Measurements from ENCODE around the gene AGRN.

DNA sequence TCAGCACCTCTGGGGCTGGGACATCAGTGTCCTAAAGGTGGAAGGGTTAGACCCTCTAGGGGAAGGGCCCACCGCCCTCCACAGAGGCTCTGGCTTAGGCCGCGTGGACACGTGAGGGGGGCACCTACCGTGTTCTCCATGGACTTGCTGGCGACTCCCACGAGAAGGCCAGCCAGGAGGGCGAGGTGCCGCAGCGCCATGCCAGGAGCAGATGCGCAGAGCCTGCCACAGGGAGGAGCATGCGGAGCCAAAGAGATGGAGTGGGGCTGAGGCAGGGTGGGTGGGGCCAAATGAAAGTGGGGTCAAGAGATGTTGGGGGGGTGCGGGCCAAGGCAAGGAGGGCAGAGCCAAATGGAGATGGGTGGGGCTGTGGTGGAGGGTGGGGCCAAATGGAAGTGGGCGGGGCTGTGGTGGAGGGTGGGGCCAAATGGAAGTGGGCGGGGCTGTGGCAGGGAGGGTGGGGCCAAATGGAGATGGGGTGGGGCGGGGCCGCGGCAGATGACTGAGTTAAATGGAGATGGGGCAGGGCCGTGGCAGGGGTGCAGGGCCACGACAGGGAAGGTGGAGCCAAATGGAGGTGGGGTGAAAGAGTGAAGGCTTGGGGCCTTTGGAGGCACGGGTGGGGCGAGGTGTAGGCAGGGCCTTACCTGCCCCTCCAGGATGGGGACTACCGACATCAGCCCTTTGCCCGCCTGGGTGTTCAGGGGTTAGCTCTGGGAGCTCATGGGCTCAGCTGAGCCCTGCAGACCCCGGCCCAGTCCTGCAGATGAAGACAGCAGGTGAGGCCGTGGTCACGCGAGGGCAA is 71.6 kb downstream of the AGRN start:
- TF ChIP-seq, protein P1, sequence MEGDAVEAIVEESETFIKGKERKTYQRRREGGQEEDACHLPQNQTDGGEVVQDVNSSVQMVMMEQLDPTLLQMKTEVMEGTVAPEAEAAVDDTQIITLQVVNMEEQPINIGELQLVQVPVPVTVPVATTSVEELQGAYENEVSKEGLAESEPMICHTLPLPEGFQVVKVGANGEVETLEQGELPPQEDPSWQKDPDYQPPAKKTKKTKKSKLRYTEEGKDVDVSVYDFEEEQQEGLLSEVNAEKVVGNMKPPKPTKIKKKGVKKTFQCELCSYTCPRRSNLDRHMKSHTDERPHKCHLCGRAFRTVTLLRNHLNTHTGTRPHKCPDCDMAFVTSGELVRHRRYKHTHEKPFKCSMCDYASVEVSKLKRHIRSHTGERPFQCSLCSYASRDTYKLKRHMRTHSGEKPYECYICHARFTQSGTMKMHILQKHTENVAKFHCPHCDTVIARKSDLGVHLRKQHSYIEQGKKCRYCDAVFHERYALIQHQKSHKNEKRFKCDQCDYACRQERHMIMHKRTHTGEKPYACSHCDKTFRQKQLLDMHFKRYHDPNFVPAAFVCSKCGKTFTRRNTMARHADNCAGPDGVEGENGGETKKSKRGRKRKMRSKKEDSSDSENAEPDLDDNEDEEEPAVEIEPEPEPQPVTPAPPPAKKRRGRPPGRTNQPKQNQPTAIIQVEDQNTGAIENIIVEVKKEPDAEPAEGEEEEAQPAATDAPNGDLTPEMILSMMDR (conservative IDR thresholded peaks at IDR 0.05) = no peak
- TF ChIP-seq ZFX (IDR thresholded peaks at IDR 0.05) = no peak
